Activated CD4-positive, alpha-beta memory T cell treated with anti-CD3 and anti-CD28 coated beads for 36 hours (primary cell): ENCODE data around the gene STX2. TPM values are rescaled to one million over a fixed set of nuclear protein-coding genes. Genes with fewer than 3 reads are reported as not detected.
"Not testable (repeated sequence)": the region's sequence is repeated elsewhere in the genome, so short reads cannot be mapped to it uniquely, and the experiment has no call there.

Source experiments
- CTCF ChIA-PET: fragments of 350-600 bp; sonication (Branson Sonifier 250); formaldehyde crosslinking; loops from one replicate; lab custom pipeline; 2021; ENCODE audit warnings: antibody characterized with exemption, inconsistent platforms; lab: Charles Lee
- POLR2A ChIA-PET: fragments of 350-600 bp; sonication (Branson Sonifier 250); formaldehyde crosslinking; loops from one replicate; lab custom pipeline; 2021; ENCODE audit warnings: antibody characterized with exemption; lab: Charles Lee
- DNase-seq: peaks from one replicate; pipeline ENCODE4 v3.0.0-alpha.2; 2020
- H3K27ac Mint-ChIP-seq: one replicate; pipeline ENCODE4 v1.8.0; 2021; ENCODE audit warnings: mixed read lengths
- H3K27me3 Mint-ChIP-seq: one replicate; pipeline ENCODE4 v1.8.0; 2021; ENCODE audit warnings: mixed read lengths
- H3K36me3 Mint-ChIP-seq: one replicate; pipeline ENCODE4 v1.8.0; 2021; ENCODE audit warnings: mixed read lengths
- H3K4me1 Mint-ChIP-seq: one replicate; pipeline ENCODE4 v1.8.0; 2021; ENCODE audit warnings: low read depth, mixed read lengths
- H3K4me3 Mint-ChIP-seq: one replicate; pipeline ENCODE4 v1.8.0; 2021; ENCODE audit warnings: mild to moderate bottlenecking, mixed read lengths
- H3K9me3 Mint-ChIP-seq: one replicate; pipeline ENCODE4 v1.8.0; 2021; ENCODE audit warnings: mixed read lengths
- intact Hi-C: fragments of 100-400 bp; cut with micrococcal nuclease; formaldehyde crosslinking; loops from one replicate; pipeline ENCODE4 v1.15.1; 2023
- total RNA-seq, 2 experiments: library from RNA; stranded (reverse); gene quantifications; one replicate each; pipeline ENCODE4 v1.2.3, GENCODE V29; 2021

STX2 gene
- 10 to 100 TPM; 18.1 to 22.8 TPM for total RNA-seq

GRCh38 chr12:130838951-130839769, at the start of gene STX2:
Gene STX2 (minus strand): TSS chr12:130839250. CDS start chr12:130839099, 151 bp downstream.
- Mint-ChIP-seq H3K4me1 (peaks cover 35% of the 10 kb centered on the region), H3K27ac (peak within 1 kb of the TSS; percentile 46), H3K36me3 (no peaks in the 10 kb centered on the region), H3K9me3 (no peaks in the 10 kb centered on the region), H3K4me3 (peak within 1 kb of the TSS; percentile 79), H3K27me3 (no peaks in the 10 kb centered on the region)
- POLR2A ChIA-PET: interaction anchor here (0.9 to 2.6 kb wide), 2 partner anchors 8 to 32 kb away, joined by 4 to 6 read pairs; no protein-coding TSS in a partner anchor
- CTCF ChIA-PET: interaction anchor here (1.0 to 1.6 kb wide), 4 partner anchors 11 to 32 kb away, joined by 3 to 10 read pairs (median 6); no protein-coding TSS in a partner anchor
- peak; percentile 92 for DNase-seq
- intact Hi-C loops: loop anchor here (1.0 to 2.0 kb wide), 2 partner anchors 32 to 42 kb away; no protein-coding TSS in a partner anchor

DNA sequence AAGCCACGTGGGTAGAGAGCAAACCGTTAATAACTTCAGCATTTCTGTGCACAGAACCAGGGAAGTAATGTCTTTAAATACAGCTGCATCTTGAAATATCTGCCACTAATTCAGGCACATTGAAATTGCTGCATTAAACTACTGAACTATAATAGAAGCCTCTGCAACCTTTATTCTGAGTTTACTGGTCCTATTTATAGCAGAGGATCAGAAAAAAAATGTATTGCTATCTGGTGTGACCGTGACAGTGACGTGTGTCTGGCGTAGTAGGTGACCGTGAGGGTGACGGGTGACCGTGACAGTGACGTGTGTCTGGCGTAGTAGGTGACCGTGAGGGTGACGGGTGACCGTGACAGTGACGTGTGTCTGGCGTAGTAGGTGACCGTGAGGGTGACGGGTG, 48.1 kb upstream of the STX2 start:
- H3K4me3 Mint-ChIP-seq, DNase-seq, intact Hi-C loops, H3K4me1 Mint-ChIP-seq, H3K36me3 Mint-ChIP-seq, H3K27ac Mint-ChIP-seq, H3K9me3 Mint-ChIP-seq, POLR2A ChIA-PET, CTCF ChIA-PET, H3K27me3 Mint-ChIP-seq: not testable (repeated sequence)

- no peak for DNase-seq
- Mint-ChIP-seq H3K9me3 (no peaks in the 10 kb centered on the region), H3K27ac (no peak overlapping the region), H3K4me1 (peaks cover 31% of the 10 kb centered on the region), H3K36me3 (peaks cover 14% of the 10 kb centered on the region), H3K4me3 (no peak overlapping the region), H3K27me3 (no peaks in the 10 kb centered on the region)
- POLR2A ChIA-PET: interaction anchor here (0.6 kb wide), 1 partner anchor 11 kb away, joined by 3 read pairs; no protein-coding TSS in a partner anchor
- CTCF ChIA-PET: no interaction called here
- intact Hi-C loops: no loop called here
Observed at GRCh38 chr12:130881548-130881947, 42.5 kb upstream of the STX2 start.

- DNase-seq: no peak
- Mint-ChIP-seq H3K4me3 (no peak overlapping the region), H3K27me3 (no peaks in the 10 kb centered on the region), H3K27ac (no peak overlapping the region), H3K4me1 (peaks cover 34% of the 10 kb centered on the region), H3K36me3 (peaks cover 19% of the 10 kb centered on the region), H3K9me3 (no peaks in the 10 kb centered on the region)
- ChIA-PET CTCF (no interaction called here), POLR2A (interaction anchor here (0.6 kb wide), 1 partner anchor 10 kb away, joined by 3 read pairs; no protein-coding TSS in a partner anchor)
- intact Hi-C loops: no loop called here
Observed at GRCh38 chr12:130881046-130881445, 42.0 kb upstream of the STX2 start.

DNA sequence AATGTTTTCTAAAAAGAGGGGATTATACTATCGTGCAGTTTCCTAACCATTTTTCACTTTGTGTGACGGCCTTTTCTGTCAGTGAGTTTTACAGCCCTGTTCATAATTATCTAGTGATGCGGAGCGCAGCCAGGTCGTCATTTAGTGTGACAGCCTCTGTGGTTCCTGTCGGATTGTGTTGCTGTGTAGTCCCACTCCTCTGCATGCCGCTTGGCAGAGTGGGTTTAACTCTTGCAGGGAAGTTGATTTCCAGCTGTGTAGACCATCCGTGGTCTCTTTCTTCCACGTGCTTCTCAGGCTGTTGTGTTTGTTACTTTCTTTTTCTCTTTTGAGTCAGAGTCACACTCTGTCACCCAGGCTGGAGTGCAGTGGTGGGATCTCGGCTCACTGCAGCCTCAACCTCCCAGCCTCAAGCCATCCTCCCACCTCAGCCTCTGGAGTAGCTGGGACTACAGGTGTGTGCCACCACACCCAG, 41.4 kb upstream of the STX2 start:
- CTCF ChIA-PET: no interaction called here
- Mint-ChIP-seq H3K4me1 (peaks cover 40% of the 10 kb centered on the region), H3K36me3 (peaks cover 25% of the 10 kb centered on the region), H3K27me3 (no peaks in the 10 kb centered on the region), H3K4me3 (peak overlapping the region; percentile 60), H3K9me3 (no peaks in the 10 kb centered on the region), H3K27ac (no peak overlapping the region)
- DNase-seq: peak; percentile 29
- POLR2A ChIA-PET: interaction anchor here (1.6 kb wide), 1 partner anchor 9 kb away, joined by 5 read pairs; no protein-coding TSS in a partner anchor
- intact Hi-C loops: no loop called here

GRCh38 chr12:130879781-130880389, 40.8 kb upstream of the STX2 start:
- CTCF ChIA-PET: no interaction called here
- Mint-ChIP-seq H3K9me3 (no peaks in the 10 kb centered on the region), H3K27ac (no peak overlapping the region), H3K4me3 (no peak overlapping the region), H3K36me3 (peaks cover 29% of the 10 kb centered on the region), H3K4me1 (peaks cover 45% of the 10 kb centered on the region), H3K27me3 (no peaks in the 10 kb centered on the region)
- POLR2A ChIA-PET: interaction anchor here (1.6 kb wide), 1 partner anchor 9 kb away, joined by 5 read pairs; no protein-coding TSS in a partner anchor
- no peak for DNase-seq
- intact Hi-C loops: loop anchor here (10.0 kb wide), 1 partner anchor 1015 kb away; the partner anchor contains the start of gene ULK1

- Mint-ChIP-seq H3K4me3 (no peak overlapping the region), H3K9me3 (no peaks in the 10 kb centered on the region), H3K36me3 (peaks cover 36% of the 10 kb centered on the region), H3K27ac (no peak overlapping the region), H3K4me1 (peaks cover 51% of the 10 kb centered on the region), H3K27me3 (no peaks in the 10 kb centered on the region)
- intact Hi-C loops: loop anchor here (10.0 kb wide), 1 partner anchor 1016 kb away; the partner anchor contains the start of gene ULK1
- ChIA-PET POLR2A (interaction anchor here (1.6 kb wide), 1 partner anchor 8 kb away, joined by 5 read pairs; no protein-coding TSS in a partner anchor), CTCF (no interaction called here)
- DNase-seq: no peak
Observed at GRCh38 chr12:130879212-130879686, 40.2 kb upstream of the STX2 start.

DNA sequence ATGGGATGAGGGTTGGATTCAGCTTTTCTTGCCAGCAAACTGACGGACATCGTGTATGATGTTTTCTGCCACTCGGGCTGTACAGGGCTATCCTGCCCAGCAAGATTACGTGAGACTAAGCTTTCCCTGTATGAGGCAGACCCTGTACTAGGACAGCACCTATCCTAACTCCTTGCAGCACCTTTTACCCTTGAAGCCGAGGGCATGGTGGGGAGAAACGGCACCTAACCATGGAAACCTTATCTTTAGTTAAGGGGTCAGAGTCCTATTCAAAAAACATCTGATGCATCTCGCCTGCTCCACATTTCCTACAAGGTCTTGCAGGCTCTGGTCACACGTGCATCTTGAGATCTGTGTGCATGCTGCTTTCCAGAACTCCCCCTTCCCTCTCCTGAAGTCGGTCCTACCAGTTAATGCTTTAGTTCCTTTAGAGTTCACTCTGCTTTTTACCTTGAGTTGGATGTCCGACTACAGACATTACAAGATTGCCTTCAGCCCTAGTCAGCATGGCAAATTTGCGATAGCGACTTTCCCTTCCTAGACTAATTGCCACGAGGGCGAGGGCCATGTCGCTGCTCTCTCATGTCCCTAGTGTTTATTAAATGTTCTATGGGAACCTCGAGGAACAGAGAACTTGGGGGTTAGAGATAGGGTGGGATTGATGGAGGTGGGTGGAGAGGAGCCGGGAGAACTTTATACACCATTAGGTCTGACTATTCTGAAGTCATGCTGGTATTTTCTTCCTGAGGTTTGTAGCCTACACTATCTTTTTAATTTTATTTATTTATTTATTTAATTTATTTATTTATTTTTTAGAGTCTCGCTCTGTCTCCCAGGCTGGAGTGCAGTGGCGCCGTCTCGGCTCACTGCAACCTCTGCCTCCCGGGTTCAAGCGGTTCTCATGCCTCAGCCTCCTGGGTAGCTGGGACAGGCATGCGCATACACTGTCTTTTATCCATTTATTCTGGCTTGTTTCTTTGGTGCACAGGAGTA, 39.4 kb upstream of the STX2 start:
- Mint-ChIP-seq H3K9me3 (no peaks in the 10 kb centered on the region), H3K27ac (peak overlapping the region; percentile 13), H3K36me3 (peaks cover 43% of the 10 kb centered on the region), H3K4me3 (no peak overlapping the region), H3K4me1 (peaks cover 56% of the 10 kb centered on the region), H3K27me3 (no peaks in the 10 kb centered on the region)
- POLR2A ChIA-PET: no interaction called here
- CTCF ChIA-PET: no interaction called here
- no peak for DNase-seq
- intact Hi-C loops: loop anchor here (10.0 kb wide), 1 partner anchor 1016 kb away; the partner anchor contains the start of gene ULK1

GRCh38 chr12:130877333-130877732, 38.3 kb upstream of the STX2 start:
- no peak for DNase-seq
- intact Hi-C loops: loop anchor here (10.0 kb wide), 1 partner anchor 1017 kb away; the partner anchor contains the start of gene ULK1
- ChIA-PET CTCF (no interaction called here), POLR2A (interaction anchor here (1.4 kb wide), 1 partner anchor 8 kb away, joined by 3 read pairs; no protein-coding TSS in a partner anchor)
- Mint-ChIP-seq H3K36me3 (peaks cover 54% of the 10 kb centered on the region), H3K9me3 (no peaks in the 10 kb centered on the region), H3K4me1 (peaks cover 64% of the 10 kb centered on the region), H3K27me3 (no peaks in the 10 kb centered on the region), H3K27ac (no peak overlapping the region), H3K4me3 (no peak overlapping the region)

DNA sequence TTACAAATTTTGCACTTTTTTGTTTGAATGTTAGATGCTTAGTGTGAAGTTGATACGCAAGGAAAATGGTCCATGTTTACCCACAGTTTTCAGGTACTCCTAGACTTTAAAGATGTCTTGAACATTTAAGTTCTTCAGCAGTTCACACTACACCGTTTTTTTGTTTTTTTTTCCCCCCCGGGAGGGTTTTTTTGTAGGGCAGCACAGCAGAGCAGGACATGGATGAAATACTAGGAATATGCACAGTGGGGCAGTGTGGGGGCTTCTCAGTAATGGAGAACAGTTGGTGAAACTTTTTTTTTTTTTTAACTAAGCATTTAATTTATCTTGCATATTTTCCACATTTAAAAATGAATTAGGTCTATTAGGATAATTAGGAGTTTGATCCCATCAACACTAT, 37.7 kb upstream of the STX2 start:
- ChIA-PET POLR2A (interaction anchor here (1.4 kb wide), 1 partner anchor 9 kb away, joined by 3 read pairs; no protein-coding TSS in a partner anchor), CTCF (interaction anchor here (1.5 kb wide), 1 partner anchor 51 kb away, joined by 5 read pairs; no protein-coding TSS in a partner anchor)
- Mint-ChIP-seq H3K27ac (no peak overlapping the region), H3K27me3 (no peaks in the 10 kb centered on the region), H3K9me3 (no peaks in the 10 kb centered on the region), H3K4me1 (peaks cover 64% of the 10 kb centered on the region), H3K4me3 (no peak overlapping the region), H3K36me3 (peaks cover 54% of the 10 kb centered on the region)
- no peak for DNase-seq
- intact Hi-C loops: loop anchor here (10.0 kb wide), 1 partner anchor 1018 kb away; the partner anchor contains the start of gene ULK1
